ENCODE measurements around the gene GUCY1A2. TPM values are rescaled to one million over a fixed set of nuclear protein-coding genes. Genes with fewer than 3 reads are reported as not detected.

Gene GUCY1A2
- total and polyA plus RNA-seq, 12 donors = 0.68 to 18.5 (median 8.1) TPM

DNA sequence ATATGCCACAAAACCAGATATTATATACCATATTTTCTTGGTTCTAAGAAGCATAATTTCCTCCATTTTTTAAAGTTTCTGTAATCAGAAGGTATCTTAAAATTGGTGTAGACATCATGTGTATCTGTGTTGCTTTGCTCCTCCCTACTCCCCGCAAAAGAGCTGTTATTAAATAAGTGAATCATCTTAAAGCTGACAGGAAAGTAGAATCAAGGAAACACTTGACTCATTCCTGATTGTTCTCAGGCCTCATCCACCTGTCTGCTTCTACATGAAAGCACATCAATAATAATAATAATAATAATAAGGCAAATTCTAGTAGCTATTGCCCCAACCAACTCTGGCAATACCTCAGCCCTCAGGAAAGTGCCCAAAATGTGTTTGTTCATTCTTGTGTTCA lies 26.2 kb upstream of the GUCY1A2 start:
- Histone ChIP-seq H3K36me3 (no peaks in the 10 kb centered on the region), H3K27me3 (no peaks in the 10 kb centered on the region), H3K9me3 (peaks cover 0 to 16% (median 2%) of the 10 kb centered on the region in 11 donors), H3K4me3 (no peak overlapping the region), H3K4me1 (no peaks in the 10 kb centered on the region), H3K27ac (no peak overlapping the region)
- TF ChIP-seq, protein P1, sequence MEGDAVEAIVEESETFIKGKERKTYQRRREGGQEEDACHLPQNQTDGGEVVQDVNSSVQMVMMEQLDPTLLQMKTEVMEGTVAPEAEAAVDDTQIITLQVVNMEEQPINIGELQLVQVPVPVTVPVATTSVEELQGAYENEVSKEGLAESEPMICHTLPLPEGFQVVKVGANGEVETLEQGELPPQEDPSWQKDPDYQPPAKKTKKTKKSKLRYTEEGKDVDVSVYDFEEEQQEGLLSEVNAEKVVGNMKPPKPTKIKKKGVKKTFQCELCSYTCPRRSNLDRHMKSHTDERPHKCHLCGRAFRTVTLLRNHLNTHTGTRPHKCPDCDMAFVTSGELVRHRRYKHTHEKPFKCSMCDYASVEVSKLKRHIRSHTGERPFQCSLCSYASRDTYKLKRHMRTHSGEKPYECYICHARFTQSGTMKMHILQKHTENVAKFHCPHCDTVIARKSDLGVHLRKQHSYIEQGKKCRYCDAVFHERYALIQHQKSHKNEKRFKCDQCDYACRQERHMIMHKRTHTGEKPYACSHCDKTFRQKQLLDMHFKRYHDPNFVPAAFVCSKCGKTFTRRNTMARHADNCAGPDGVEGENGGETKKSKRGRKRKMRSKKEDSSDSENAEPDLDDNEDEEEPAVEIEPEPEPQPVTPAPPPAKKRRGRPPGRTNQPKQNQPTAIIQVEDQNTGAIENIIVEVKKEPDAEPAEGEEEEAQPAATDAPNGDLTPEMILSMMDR (IDR thresholded peaks at IDR 0.05) = no peak
- 88 to 97% methylated on average over 1 of the region's 1 CpG for WGBS, 2 donors
- ATAC-seq (no peak), DNase-seq (no peak)
- intact Hi-C loops (cut with DNase I) = loop anchor here in 1 of 10 donors (10.0 kb wide), 1 partner anchor 320 kb away; no protein-coding TSS in a partner anchor

DNA sequence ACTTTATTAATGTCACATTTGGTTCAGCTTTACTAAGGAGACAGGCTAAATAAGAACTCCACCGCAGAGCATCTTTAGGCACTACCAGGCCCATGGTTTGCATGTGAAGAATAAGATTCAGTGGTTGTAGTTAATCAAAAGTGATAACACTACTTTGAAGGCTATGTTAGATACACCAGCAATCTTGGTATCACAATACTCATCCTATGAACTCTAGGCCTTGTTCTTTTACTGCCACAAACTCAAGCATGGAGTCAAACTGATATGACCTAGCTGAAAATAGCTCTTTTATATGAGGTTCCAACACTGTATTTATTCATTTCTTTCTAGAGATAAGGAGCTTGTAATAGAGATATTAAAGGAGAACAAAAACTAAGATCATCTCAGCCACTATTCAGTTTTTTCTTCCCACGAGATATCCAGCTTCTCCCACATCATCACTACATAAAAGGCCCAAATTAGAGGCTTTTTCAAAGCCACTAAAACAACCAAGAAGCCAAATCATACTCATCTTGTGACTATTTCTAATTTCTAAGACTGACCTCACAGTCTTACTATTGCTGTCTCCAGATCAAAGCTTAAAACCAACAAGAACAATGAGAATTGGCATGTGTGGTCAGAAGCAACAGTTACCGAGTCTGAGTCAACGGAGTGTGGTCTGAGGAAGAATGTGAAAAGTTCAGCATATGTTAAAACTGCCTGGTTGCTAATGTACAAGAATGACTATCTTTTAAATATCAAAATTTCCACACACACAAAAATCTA lies 25.1 kb upstream of the GUCY1A2 start:
- ATAC-seq (no peak), DNase-seq (no peak)
- no peaks in the 10 kb centered on the region for H3K36me3 ChIP-seq
- intact Hi-C loops (cut with DNase I) = loop anchor here in 1 of 10 donors (10.0 kb wide), 1 partner anchor 319 kb away; no protein-coding TSS in a partner anchor
- H3K27me3 ChIP-seq = no peaks in the 10 kb centered on the region
- peaks cover 0 to 16% (median 2%) of the 10 kb centered on the region in 11 donors for H3K9me3 ChIP-seq
- WGBS, 2 donors = 57 to 67% methylated on average over 4 of the region's 4 CpGs
- no peak overlapping the region for H3K4me3 ChIP-seq
- TF ChIP-seq, protein P1 (IDR thresholded peaks at IDR 0.05) = no peak
- H3K4me1 ChIP-seq = no peaks in the 10 kb centered on the region
- no peak overlapping the region for H3K27ac ChIP-seq

DNA sequence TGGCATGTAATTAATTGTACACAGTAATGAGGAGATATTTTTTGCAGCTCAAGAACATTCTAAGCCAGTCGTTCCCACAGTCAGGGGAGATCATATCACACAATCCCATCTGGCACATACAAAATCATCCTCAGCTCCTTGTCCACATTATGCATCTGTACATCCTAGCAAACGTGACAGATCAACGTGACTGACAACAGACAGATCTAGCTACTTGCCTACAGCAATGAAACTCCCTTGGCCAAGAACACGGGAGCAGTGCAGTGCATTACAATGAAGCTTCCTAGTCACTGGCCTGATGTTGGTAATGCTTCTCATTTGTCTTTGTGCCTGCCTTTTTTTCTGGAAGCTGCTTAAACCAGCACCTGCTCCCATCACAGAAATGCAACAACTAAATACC lies 24.5 kb upstream of the GUCY1A2 start:
- peaks cover 0 to 16% (median 2%) of the 10 kb centered on the region in 11 donors for H3K9me3 ChIP-seq
- WGBS, 2 donors = 58 to 69% methylated on average over 4 of the region's 4 CpGs
- H3K27ac ChIP-seq = no peak overlapping the region
- H3K36me3 ChIP-seq = no peaks in the 10 kb centered on the region
- H3K4me1 ChIP-seq = no peaks in the 10 kb centered on the region
- ATAC-seq (no peak), DNase-seq (no peak)
- TF ChIP-seq, protein P1 (IDR thresholded peaks at IDR 0.05) = no peak
- H3K27me3 ChIP-seq = no peaks in the 10 kb centered on the region
- intact Hi-C loops (cut with DNase I) = loop anchor here in 1 of 10 donors (10.0 kb wide), 1 partner anchor 318 kb away; no protein-coding TSS in a partner anchor
- H3K4me3 ChIP-seq = no peak overlapping the region

DNA sequence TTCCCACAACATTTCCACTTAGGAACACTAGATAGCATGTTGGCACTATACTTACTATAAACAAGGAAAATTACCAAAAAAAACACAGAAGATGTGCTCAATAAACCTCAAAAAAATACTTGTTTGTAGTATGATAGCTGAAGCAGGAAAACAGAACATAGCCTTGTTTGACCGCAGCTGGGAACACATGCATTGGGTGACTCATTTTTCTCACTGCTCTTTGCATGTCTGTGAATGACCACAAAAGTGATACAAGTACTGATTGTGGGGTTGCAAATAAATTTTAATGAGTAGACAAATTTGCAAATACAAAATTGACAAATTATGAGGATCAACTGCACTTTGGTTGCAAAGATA lies 22.8 kb upstream of the GUCY1A2 start:
- Histone ChIP-seq H3K36me3 (no peaks in the 10 kb centered on the region), H3K27ac (no peak overlapping the region), H3K9me3 (peaks cover 0 to 16% (median 2%) of the 10 kb centered on the region in 11 donors), H3K4me1 (no peaks in the 10 kb centered on the region), H3K27me3 (no peaks in the 10 kb centered on the region), H3K4me3 (no peak overlapping the region)
- DNase-seq (no peak), ATAC-seq (no peak)
- TF ChIP-seq, protein P1 (IDR thresholded peaks at IDR 0.05) = no peak
- intact Hi-C loops (cut with DNase I) = loop anchor here in 1 of 10 donors (10.0 kb wide), 1 partner anchor 316 kb away; no protein-coding TSS in a partner anchor
- 85 to 90% methylated on average over 1 of the region's 1 CpG for WGBS, 2 donors
